Loucy (cell line): ENCODE data around the gene HPS1.

Experiments used
- EZH2phosphoT487 ChIP-seq: fragments of 200-600 bp; IDR thresholded peaks from 2 replicates; pipeline ENCODE4 v1.6.1; 2018; ENCODE audit warnings: antibody characterized with exemption, mild to moderate bottlenecking, moderate library complexity, borderline replicate concordance
- TF ChIP-seq, protein P1 (sequence below): fragments of 200-600 bp; sonication (generic); conservative IDR thresholded peaks from 2 replicates; pipeline ENCODE4 v1.5.1; 2014; ENCODE audit warnings: mild to moderate bottlenecking, antibody characterized with exemption, low read length

DNA sequence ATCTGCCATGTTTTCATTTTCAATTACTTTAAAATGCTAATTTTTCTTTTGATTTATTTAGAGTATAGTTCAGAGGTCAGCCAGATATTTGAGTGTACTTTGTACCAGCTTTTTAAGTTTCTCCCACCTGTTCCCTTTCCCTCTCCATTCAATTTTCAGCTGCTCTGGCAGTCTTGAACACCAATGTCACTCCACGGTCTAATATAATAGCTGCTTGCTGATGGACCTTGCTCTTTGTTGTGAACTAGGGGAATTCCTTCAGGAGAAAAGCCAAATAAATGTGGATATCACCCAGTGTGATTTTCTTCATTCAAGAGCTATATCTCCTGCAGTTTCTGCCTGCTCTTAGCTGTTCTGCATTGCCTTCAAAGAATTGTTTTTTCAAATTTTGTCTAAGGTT, 3.9 kb upstream of the HPS1 start:
- TF ChIP-seq, protein P1, sequence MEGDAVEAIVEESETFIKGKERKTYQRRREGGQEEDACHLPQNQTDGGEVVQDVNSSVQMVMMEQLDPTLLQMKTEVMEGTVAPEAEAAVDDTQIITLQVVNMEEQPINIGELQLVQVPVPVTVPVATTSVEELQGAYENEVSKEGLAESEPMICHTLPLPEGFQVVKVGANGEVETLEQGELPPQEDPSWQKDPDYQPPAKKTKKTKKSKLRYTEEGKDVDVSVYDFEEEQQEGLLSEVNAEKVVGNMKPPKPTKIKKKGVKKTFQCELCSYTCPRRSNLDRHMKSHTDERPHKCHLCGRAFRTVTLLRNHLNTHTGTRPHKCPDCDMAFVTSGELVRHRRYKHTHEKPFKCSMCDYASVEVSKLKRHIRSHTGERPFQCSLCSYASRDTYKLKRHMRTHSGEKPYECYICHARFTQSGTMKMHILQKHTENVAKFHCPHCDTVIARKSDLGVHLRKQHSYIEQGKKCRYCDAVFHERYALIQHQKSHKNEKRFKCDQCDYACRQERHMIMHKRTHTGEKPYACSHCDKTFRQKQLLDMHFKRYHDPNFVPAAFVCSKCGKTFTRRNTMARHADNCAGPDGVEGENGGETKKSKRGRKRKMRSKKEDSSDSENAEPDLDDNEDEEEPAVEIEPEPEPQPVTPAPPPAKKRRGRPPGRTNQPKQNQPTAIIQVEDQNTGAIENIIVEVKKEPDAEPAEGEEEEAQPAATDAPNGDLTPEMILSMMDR = no peak
- no peak for TF ChIP-seq EZH2phosphoT487
